GM23338 (cell line): ENCODE results near the gene RAB3A. TPM values are rescaled to one million over a fixed set of nuclear protein-coding genes. Genes with fewer than 3 reads are reported as not detected.

Experiments
- ATAC-seq: fragments of 200-7000 bp; cut with Tn5 transposase; 3 replicates; pipeline ENCODE4 v1.9.1; 2020
- DNase-seq: peaks from one replicate; pipeline ENCODE4 v3.0.0-alpha.2; 2015; ENCODE audit warnings: low spot score
- H2AFZ ChIP-seq: fragments of 200-600 bp; sonication (generic); 2 replicates; pipeline ENCODE4 v1.8.0; 2016; ENCODE audit warnings: antibody characterized with exemption, mild to moderate bottlenecking, moderate library complexity
- H3F3A ChIP-seq: fragments of 200-600 bp; sonication (generic); replicated peaks from 2 replicates; pipeline ENCODE4 v1.8.0; 2017; ENCODE audit warnings: antibody characterized with exemption, mixed run types, low read depth
- H3K27ac ChIP-seq: fragments of 200-600 bp; sonication (generic); 2 replicates; pipeline ENCODE4 v1.6.1; 2016; ENCODE audit warnings: low read depth
- H3K27me3 ChIP-seq: fragments of 200-600 bp; sonication (generic); 2 replicates; pipeline ENCODE4 v1.8.0; 2016; ENCODE audit warnings: mild to moderate bottlenecking, mixed run types, moderate library complexity; ENCODE audit not compliant: insufficient read depth
- H3K36me3 ChIP-seq: fragments of 200-600 bp; sonication (generic); 2 replicates; pipeline ENCODE4 v1.8.0; 2016; ENCODE audit warnings: mild to moderate bottlenecking; ENCODE audit not compliant: insufficient read depth
- H3K4me1 ChIP-seq: fragments of 200-600 bp; sonication (generic); 2 replicates; pipeline ENCODE4 v1.8.0; 2016; ENCODE audit warnings: mild to moderate bottlenecking, moderate library complexity; ENCODE audit not compliant: insufficient read depth
- H3K4me2 ChIP-seq: fragments of 200-600 bp; sonication (generic); 2 replicates; pipeline ENCODE4 v1.7.1; 2017; ENCODE audit warnings: mixed run types
- H3K4me3 ChIP-seq: fragments of 200-600 bp; sonication (generic); 2 replicates; pipeline ENCODE4 v1.6.1; 2016; ENCODE audit warnings: mixed run types
- H3K79me2 ChIP-seq: fragments of 200-600 bp; sonication (generic); replicated peaks from 2 replicates; pipeline ENCODE4 v1.8.0; 2017; ENCODE audit warnings: mild to moderate bottlenecking; ENCODE audit not compliant: insufficient read depth
- H3K9me2 ChIP-seq: fragments of 200-600 bp; sonication (generic); 2 replicates; pipeline ENCODE4 v1.8.0; 2017; ENCODE audit not compliant: insufficient read depth
- H4K20me1 ChIP-seq: fragments of 200-600 bp; sonication (generic); replicated peaks from 2 replicates; pipeline ENCODE4 v1.8.0; 2017; ENCODE audit warnings: mild to moderate bottlenecking; ENCODE audit not compliant: insufficient read depth
- H3K27ac Mint-ChIP-seq: 2 replicates; pipeline ENCODE4 v1.8.0; 2020; ENCODE audit warnings: inconsistent platforms, mild to moderate bottlenecking, moderate library complexity, mixed read lengths
- H3K27me3 Mint-ChIP-seq: 3 replicates; pipeline ENCODE4 v1.8.0; 2022; ENCODE audit warnings: low read depth, mild to moderate bottlenecking, moderate library complexity, mixed read lengths, inconsistent platforms; ENCODE audit not compliant: insufficient read depth, poor library complexity
- H3K36me3 Mint-ChIP-seq: 3 replicates; pipeline ENCODE4 v1.8.0; 2021; ENCODE audit warnings: low read depth, mild to moderate bottlenecking, inconsistent platforms, moderate library complexity, mixed read lengths
- H3K4me1 Mint-ChIP-seq: 3 replicates; pipeline ENCODE4 v1.8.0; 2020; ENCODE audit warnings: mild to moderate bottlenecking, inconsistent platforms, mixed read lengths
- H3K4me3 Mint-ChIP-seq: 3 replicates; pipeline ENCODE4 v1.8.0; 2021; ENCODE audit warnings: moderate library complexity, mild to moderate bottlenecking, inconsistent platforms, mixed read lengths
- H3K9me3 Mint-ChIP-seq: 3 replicates; pipeline ENCODE4 v1.8.0; 2020; ENCODE audit warnings: moderate library complexity, mild to moderate bottlenecking, inconsistent platforms, mixed read lengths
- CREB1 ChIP-seq: fragments of 250-450 bp; sonication (Bioruptor Pico); IDR thresholded peaks from 2 replicates; pipeline ENCODE4 v1.5.0; 2020; ENCODE audit warnings: low read depth, mild to moderate bottlenecking, moderate library complexity
- EZH2phosphoT487 ChIP-seq: fragments of 200-600 bp; sonication (generic); IDR thresholded peaks from one replicate; pipeline ENCODE4 v1.8.1; 2018; ENCODE audit warnings: antibody characterized with exemption; ENCODE audit not compliant: unreplicated experiment
- JUNB ChIP-seq: IDR thresholded peaks from one replicate; pipeline ENCODE4 v1.6.1; 2016; ENCODE audit warnings: antibody characterized with exemption; ENCODE audit not compliant: unreplicated experiment
- NANOG ChIP-seq: IDR thresholded peaks from 2 replicates; pipeline ENCODE4 v1.6.1; 2016; ENCODE audit warnings: antibody characterized with exemption, borderline replicate concordance
- POLR2AphosphoS5 ChIP-seq: IDR thresholded peaks from 2 replicates; pipeline ENCODE4 v1.6.1; 2016; ENCODE audit warnings: antibody characterized with exemption, low read depth
- STAT1 ChIP-seq: IDR thresholded peaks from one replicate; pipeline ENCODE4 v1.6.1; 2016; ENCODE audit warnings: antibody characterized with exemption; ENCODE audit not compliant: unreplicated experiment
- ZNF114 ChIP-seq: fragments of 250-450 bp; sonication (Bioruptor Pico); IDR thresholded peaks from 2 replicates; pipeline ENCODE4 v1.5.0; 2020; ENCODE audit warnings: mild to moderate bottlenecking, moderate library complexity
- ZNF331 ChIP-seq: fragments of 250-450 bp; sonication (Bioruptor Pico); IDR thresholded peaks from 2 replicates; pipeline ENCODE4 v1.5.0; 2020; ENCODE audit warnings: low read depth, mild to moderate bottlenecking, moderate library complexity
- polyA plus RNA-seq: library from polyadenylated mRNA; unstranded; fragments of >200 nt; fragmentation: Nextera tagmentation; extraction: Ambion mirVana; gene quantifications from 2 replicates; pipeline ENCODE4 v1.2.1, GENCODE V29; 2016
- total RNA-seq: library from RNA; depleted of rRNA; stranded (reverse); fragments of >200 nt; shearing (Covaris generic); gene quantifications from 2 replicates; pipeline ENCODE4 v1.2.3, GENCODE V29; 2014
- TF ChIP-seq, protein P1 (sequence below): fragments of 250-450 bp; sonication (Bioruptor Pico); IDR thresholded peaks from 2 replicates; pipeline ENCODE4 v1.5.0; 2020; ENCODE audit warnings: mild to moderate bottlenecking, moderate library complexity
- TF ChIP-seq, protein P2 (sequence below), 2 experiments: fragments of 200-600 bp in 1 of 2; sonication (generic) in 1 of 2; conservative IDR thresholded peaks; 2 replicates each; pipeline versions ENCODE4 v1.5.1 to v1.6.1; 2016 to 2017; ENCODE audit warnings: antibody characterized with exemption in 2 of 2, low read depth in 2 of 2, mild to moderate bottlenecking in 2 of 2, moderate library complexity in 1 of 2
- TF ChIP-seq, protein P3 (sequence below): IDR thresholded peaks from one replicate; pipeline ENCODE4 v1.6.1; 2018; ENCODE audit warnings: antibody characterized with exemption; ENCODE audit not compliant: unreplicated experiment
- TF ChIP-seq, protein P4 (sequence below): IDR thresholded peaks from 2 replicates; pipeline ENCODE4 v1.6.1; 2016; ENCODE audit warnings: antibody characterized with exemption

RAB3A gene
- total and polyA plus RNA-seq, 2 experiments from 2014 or later = 9.7 to 20.3 TPM

DNA sequence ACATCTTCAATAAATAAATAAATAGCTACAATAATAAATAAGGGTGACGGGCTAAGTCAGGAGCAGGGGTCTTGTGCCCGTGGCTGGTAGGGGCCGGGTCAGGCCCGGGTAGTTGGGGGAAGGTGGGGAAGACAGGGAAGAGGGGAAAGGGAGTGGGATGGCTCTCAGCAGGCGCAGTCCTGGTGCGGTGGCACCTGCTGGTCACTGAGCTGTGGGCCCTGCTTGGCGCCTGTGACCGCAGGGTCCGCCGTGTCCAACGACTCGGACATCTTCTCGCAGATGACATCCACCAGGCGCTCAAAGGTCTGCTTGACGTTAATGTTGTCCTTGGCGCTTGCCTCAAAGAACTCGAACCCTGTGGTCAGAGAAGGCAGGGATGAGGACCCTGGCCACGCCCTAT is 6.5 kb downstream of the RAB3A start (continued):
- TF ChIP-seq, protein P1, sequence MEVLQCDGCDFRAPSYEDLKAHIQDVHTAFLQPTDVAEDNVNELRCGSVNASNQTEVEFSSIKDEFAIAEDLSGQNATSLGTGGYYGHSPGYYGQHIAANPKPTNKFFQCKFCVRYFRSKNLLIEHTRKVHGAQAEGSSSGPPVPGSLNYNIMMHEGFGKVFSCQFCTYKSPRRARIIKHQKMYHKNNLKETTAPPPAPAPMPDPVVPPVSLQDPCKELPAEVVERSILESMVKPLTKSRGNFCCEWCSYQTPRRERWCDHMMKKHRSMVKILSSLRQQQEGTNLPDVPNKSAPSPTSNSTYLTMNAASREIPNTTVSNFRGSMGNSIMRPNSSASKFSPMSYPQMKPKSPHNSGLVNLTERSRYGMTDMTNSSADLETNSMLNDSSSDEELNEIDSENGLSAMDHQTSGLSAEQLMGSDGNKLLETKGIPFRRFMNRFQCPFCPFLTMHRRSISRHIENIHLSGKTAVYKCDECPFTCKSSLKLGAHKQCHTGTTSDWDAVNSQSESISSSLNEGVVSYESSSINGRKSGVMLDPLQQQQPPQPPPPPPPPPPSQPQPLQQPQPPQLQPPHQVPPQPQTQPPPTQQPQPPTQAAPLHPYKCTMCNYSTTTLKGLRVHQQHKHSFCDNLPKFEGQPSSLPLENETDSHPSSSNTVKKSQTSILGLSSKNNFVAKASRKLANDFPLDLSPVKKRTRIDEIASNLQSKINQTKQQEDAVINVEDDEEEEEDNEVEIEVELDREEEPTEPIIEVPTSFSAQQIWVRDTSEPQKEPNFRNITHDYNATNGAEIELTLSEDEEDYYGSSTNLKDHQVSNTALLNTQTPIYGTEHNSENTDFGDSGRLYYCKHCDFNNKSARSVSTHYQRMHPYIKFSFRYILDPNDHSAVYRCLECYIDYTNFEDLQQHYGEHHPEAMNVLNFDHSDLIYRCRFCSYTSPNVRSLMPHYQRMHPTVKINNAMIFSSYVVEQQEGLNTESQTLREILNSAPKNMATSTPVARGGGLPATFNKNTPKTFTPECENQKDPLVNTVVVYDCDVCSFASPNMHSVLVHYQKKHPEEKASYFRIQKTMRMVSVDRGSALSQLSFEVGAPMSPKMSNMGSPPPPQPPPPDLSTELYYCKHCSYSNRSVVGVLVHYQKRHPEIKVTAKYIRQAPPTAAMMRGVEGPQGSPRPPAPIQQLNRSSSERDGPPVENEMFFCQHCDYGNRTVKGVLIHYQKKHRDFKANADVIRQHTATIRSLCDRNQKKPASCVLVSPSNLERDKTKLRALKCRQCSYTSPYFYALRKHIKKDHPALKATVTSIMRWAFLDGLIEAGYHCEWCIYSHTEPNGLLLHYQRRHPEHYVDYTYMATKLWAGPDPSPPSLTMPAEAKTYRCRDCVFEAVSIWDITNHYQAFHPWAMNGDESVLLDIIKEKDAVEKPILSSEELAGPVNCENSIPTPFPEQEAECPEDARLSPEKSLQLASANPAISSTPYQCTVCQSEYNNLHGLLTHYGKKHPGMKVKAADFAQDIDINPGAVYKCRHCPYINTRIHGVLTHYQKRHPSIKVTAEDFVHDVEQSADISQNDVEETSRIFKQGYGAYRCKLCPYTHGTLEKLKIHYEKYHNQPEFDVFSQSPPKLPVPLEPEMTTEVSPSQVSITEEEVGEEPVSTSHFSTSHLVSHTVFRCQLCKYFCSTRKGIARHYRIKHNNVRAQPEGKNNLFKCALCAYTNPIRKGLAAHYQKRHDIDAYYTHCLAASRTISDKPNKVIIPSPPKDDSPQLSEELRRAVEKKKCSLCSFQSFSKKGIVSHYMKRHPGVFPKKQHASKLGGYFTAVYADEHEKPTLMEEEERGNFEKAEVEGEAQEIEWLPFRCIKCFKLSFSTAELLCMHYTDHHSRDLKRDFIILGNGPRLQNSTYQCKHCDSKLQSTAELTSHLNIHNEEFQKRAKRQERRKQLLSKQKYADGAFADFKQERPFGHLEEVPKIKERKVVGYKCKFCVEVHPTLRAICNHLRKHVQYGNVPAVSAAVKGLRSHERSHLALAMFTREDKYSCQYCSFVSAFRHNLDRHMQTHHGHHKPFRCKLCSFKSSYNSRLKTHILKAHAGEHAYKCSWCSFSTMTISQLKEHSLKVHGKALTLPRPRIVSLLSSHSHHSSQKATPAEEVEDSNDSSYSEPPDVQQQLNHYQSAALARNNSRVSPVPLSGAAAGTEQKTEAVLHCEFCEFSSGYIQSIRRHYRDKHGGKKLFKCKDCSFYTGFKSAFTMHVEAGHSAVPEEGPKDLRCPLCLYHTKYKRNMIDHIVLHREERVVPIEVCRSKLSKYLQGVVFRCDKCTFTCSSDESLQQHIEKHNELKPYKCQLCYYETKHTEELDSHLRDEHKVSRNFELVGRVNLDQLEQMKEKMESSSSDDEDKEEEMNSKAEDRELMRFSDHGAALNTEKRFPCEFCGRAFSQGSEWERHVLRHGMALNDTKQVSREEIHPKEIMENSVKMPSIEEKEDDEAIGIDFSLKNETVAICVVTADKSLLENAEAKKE (CRISPR knock-in tag) = no peak
- TF ChIP-seq ZNF114 (no peak), POLR2AphosphoS5 (no peak), EZH2phosphoT487 (no peak), ZNF331 (CRISPR knock-in tag) (no peak), STAT1 (no peak), CREB1 (no peak)
- TF ChIP-seq, protein P2, sequence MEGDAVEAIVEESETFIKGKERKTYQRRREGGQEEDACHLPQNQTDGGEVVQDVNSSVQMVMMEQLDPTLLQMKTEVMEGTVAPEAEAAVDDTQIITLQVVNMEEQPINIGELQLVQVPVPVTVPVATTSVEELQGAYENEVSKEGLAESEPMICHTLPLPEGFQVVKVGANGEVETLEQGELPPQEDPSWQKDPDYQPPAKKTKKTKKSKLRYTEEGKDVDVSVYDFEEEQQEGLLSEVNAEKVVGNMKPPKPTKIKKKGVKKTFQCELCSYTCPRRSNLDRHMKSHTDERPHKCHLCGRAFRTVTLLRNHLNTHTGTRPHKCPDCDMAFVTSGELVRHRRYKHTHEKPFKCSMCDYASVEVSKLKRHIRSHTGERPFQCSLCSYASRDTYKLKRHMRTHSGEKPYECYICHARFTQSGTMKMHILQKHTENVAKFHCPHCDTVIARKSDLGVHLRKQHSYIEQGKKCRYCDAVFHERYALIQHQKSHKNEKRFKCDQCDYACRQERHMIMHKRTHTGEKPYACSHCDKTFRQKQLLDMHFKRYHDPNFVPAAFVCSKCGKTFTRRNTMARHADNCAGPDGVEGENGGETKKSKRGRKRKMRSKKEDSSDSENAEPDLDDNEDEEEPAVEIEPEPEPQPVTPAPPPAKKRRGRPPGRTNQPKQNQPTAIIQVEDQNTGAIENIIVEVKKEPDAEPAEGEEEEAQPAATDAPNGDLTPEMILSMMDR (conservative IDR thresholded peaks at IDR 0.05; ENCODE audit: low read depth in 2 of 2) = no peak

DNA sequence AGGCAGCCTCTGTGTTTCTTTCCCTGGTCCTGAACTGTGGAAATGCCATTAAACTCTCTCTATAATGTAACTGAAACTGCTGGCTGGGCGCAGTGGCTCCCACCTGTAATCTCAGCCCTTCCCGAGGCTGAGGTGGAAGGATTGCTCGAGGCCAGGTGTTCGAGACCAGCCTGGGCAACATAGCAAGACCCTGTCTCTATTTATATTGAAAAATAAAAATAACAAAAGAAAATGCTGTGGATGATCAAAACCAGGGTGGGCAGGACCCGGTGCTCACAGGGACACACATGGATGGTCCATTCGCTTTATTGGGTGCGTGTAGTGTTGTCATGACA is 7.4 kb downstream of the RAB3A start:
- ATAC-seq (no peak), DNase-seq (no peak)
- Mint-ChIP-seq H3K4me3 (no peak overlapping the region), H3K36me3 (peaks cover 35% of the 10 kb centered on the region), H3K4me1 (peaks cover 18% of the 10 kb centered on the region; the same call in 2 of the 3 replicates), H3K9me3 (peaks cover 4% of the 10 kb centered on the region; the same call in 1 of the 3 replicates), H3K27me3 (peaks cover 22% of the 10 kb centered on the region), H3K27ac (no peak overlapping the region)
- Histone ChIP-seq H2AFZ (no peak overlapping the region), H3K4me1 (peaks cover 11% of the 10 kb centered on the region; the same call in 1 of the 2 replicates), H4K20me1 (peaks cover 19% of the 10 kb centered on the region), H3K36me3 (peaks cover 11% of the 10 kb centered on the region; the same call in 1 of the 2 replicates), H3K4me3 (no peak overlapping the region), H3K4me2 (no peak overlapping the region), H3F3A (peaks cover 20% of the 10 kb centered on the region; the same call in 1 of the 2 replicates), H3K9me2 (no peaks in the 10 kb centered on the region), H3K27me3 (no peaks in the 10 kb centered on the region), H3K79me2 (peaks cover 6% of the 10 kb centered on the region), H3K27ac (no peak overlapping the region)
- no peak for TF ChIP-seq CREB1
- no peak for TF ChIP-seq ZNF331 (CRISPR knock-in tag)
- TF ChIP-seq NANOG = no peak
- TF ChIP-seq ZNF114 = no peak
- TF ChIP-seq POLR2AphosphoS5 = no peak
- no peak for TF ChIP-seq EZH2phosphoT487
- TF ChIP-seq JUNB = no peak
- TF ChIP-seq, protein P3, sequence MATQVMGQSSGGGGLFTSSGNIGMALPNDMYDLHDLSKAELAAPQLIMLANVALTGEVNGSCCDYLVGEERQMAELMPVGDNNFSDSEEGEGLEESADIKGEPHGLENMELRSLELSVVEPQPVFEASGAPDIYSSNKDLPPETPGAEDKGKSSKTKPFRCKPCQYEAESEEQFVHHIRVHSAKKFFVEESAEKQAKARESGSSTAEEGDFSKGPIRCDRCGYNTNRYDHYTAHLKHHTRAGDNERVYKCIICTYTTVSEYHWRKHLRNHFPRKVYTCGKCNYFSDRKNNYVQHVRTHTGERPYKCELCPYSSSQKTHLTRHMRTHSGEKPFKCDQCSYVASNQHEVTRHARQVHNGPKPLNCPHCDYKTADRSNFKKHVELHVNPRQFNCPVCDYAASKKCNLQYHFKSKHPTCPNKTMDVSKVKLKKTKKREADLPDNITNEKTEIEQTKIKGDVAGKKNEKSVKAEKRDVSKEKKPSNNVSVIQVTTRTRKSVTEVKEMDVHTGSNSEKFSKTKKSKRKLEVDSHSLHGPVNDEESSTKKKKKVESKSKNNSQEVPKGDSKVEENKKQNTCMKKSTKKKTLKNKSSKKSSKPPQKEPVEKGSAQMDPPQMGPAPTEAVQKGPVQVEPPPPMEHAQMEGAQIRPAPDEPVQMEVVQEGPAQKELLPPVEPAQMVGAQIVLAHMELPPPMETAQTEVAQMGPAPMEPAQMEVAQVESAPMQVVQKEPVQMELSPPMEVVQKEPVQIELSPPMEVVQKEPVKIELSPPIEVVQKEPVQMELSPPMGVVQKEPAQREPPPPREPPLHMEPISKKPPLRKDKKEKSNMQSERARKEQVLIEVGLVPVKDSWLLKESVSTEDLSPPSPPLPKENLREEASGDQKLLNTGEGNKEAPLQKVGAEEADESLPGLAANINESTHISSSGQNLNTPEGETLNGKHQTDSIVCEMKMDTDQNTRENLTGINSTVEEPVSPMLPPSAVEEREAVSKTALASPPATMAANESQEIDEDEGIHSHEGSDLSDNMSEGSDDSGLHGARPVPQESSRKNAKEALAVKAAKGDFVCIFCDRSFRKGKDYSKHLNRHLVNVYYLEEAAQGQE = no peak
- TF ChIP-seq STAT1 = no peak
- TF ChIP-seq, protein P4, sequence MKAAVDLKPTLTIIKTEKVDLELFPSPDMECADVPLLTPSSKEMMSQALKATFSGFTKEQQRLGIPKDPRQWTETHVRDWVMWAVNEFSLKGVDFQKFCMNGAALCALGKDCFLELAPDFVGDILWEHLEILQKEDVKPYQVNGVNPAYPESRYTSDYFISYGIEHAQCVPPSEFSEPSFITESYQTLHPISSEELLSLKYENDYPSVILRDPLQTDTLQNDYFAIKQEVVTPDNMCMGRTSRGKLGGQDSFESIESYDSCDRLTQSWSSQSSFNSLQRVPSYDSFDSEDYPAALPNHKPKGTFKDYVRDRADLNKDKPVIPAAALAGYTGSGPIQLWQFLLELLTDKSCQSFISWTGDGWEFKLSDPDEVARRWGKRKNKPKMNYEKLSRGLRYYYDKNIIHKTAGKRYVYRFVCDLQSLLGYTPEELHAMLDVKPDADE = no peak
